GM12878 (cell line): ENCODE measurements around the gene CSMD2. TPM values are rescaled to one million over a fixed set of nuclear protein-coding genes. Genes with fewer than 3 reads are reported as not detected.

ENCODE experiments used
- ATAC-seq: fragments of 200-7000 bp; cut with Tn5 transposase; 3 replicates; pipeline ENCODE4 v1.9.1; 2020; ENCODE audit warnings: mild to moderate bottlenecking, moderate library complexity
- BruUV-seq: library from RNA; stranded (reverse); fragments of 400-500 nt; replicated peaks from 2 replicates; lab custom pipeline; 2021; lab: Mats Ljungman, UMichigan
- CTCF ChIA-PET: fragments of 300-600 bp; sonication (Branson Sonifier 250); formaldehyde crosslinking; extraction: SDS; loops from one replicate; lab custom pipeline; 2021; ENCODE audit warnings: inconsistent platforms; lab: Yijun Ruan, JAX
- POLR2A ChIA-PET: fragments of 350-600 bp; formaldehyde crosslinking; extraction: SDS; loops from one replicate; lab custom pipeline; 2021; ENCODE audit warnings: inconsistent platforms; lab: Charles Lee
- RAD21 ChIA-PET: fragments of 300-600 bp; sonication (Branson Sonifier 250); formaldehyde crosslinking; loops from one replicate; lab custom pipeline; 2023; ENCODE audit warnings: antibody characterized with exemption; ENCODE audit not compliant: unreplicated experiment; lab: Charles Lee
- SMC1A ChIA-PET: fragments of 300-600 bp; sonication (Branson Sonifier 250); formaldehyde crosslinking; loops from one replicate; lab custom pipeline; 2023; ENCODE audit not compliant: unreplicated experiment, uncharacterized antibody; lab: Charles Lee
- DNase-seq: peaks from one replicate; pipeline ENCODE4 v3.0.0-alpha.2; 2011; ENCODE audit warnings: low read depth, low spot score
- FAIRE-seq: peaks from 3 replicates; lab custom pipeline; 2011; peaks lifted over from hg19 to GRCh38; lab: Jason Lieb, UNC
- H2AFZ ChIP-seq: 2 replicates; pipeline ENCODE4 v1.6.0; 2011; ENCODE audit warnings: low read depth, low read length, control low read depth; ENCODE audit not compliant: control insufficient read depth
- H3K27ac ChIP-seq: 2 replicates; pipeline ENCODE4 v1.5.1; 2011; ENCODE audit warnings: control low read depth; ENCODE audit not compliant: control insufficient read depth, insufficient read depth
- H3K27me3 ChIP-seq, 2 experiments: replicated peaks in 1 of 2; 2 replicates each; pipeline versions ENCODE4 v1.6.0 to v1.6.1; 2011; ENCODE audit warnings: low read length in 1 of 2; ENCODE audit not compliant: control insufficient read depth in 2 of 2, insufficient read depth in 2 of 2
- H3K36me3 ChIP-seq, 2 experiments: 2 replicates each; pipeline ENCODE4 v1.5.1; 2011; ENCODE audit warnings: low read length in 1 of 2; ENCODE audit not compliant: control insufficient read depth in 2 of 2, insufficient read depth in 2 of 2
- H3K4me1 ChIP-seq: 2 replicates; pipeline ENCODE4 v1.6.1; 2011; ENCODE audit warnings: mild to moderate bottlenecking, low read length, moderate library complexity, mixed read lengths; ENCODE audit not compliant: control insufficient read depth, insufficient read depth
- H3K4me2 ChIP-seq: 2 replicates; pipeline ENCODE4 v1.6.0; 2011; ENCODE audit warnings: control low read depth; ENCODE audit not compliant: control insufficient read depth, insufficient read depth
- H3K4me3 ChIP-seq: fragments of 200-600 bp; sonication (generic); 2 replicates; pipeline ENCODE4 v1.5.1; 2016
- H3K79me2 ChIP-seq: 2 replicates; pipeline ENCODE4 v1.6.0; 2011; ENCODE audit warnings: low read length; ENCODE audit not compliant: control insufficient read depth, insufficient read depth
- H3K9ac ChIP-seq: 2 replicates; pipeline ENCODE4 v1.8.0; 2011; ENCODE audit warnings: low read length, control low read depth, mixed read lengths; ENCODE audit not compliant: control insufficient read depth, insufficient read depth
- H3K9me3 ChIP-seq: replicated peaks from 3 replicates; pipeline ENCODE4 v1.5.1; 2011; ENCODE audit warnings: mild to moderate bottlenecking, low read length; ENCODE audit not compliant: control insufficient read depth, insufficient read depth
- H4K20me1 ChIP-seq: 2 replicates; pipeline ENCODE4 v1.6.0; 2011; ENCODE audit not compliant: control insufficient read depth, insufficient read depth
- KAT2A ChIP-seq: conservative IDR thresholded peaks from 2 replicates; pipeline ENCODE4 v1.6.1; 2011; ENCODE audit warnings: low read depth, low read length; ENCODE audit not compliant: control insufficient read depth
- MEF2A ChIP-seq: IDR thresholded peaks from 2 replicates; pipeline ENCODE4 v1.6.1; 2011; ENCODE audit warnings: low read depth, mild to moderate bottlenecking, low read length, moderate library complexity; ENCODE audit not compliant: insufficient read depth
- NBN ChIP-seq: fragments of 450-650 bp; IDR thresholded peaks from 2 replicates; pipeline ENCODE4 v1.6.1; 2016
- SMAD5 ChIP-seq: IDR thresholded peaks from 2 replicates; pipeline ENCODE4 v1.6.1; 2016; ENCODE audit warnings: antibody characterized with exemption, low read depth
- SMARCA5 ChIP-seq: fragments of 450-650 bp; IDR thresholded peaks from 2 replicates; pipeline ENCODE4 v1.6.1; 2017; ENCODE audit warnings: mild to moderate bottlenecking
- TCF7 ChIP-seq: IDR thresholded peaks from 2 replicates; pipeline ENCODE4 v1.6.1; 2014; ENCODE audit warnings: antibody characterized with exemption, borderline replicate concordance
- ZBTB4 ChIP-seq: fragments of 450-650 bp; formaldehyde crosslinking; IDR thresholded peaks from 2 replicates; pipeline ENCODE4 v1.4.0; 2022; ENCODE audit warnings: mild to moderate bottlenecking, moderate library complexity
- ZNF217 ChIP-seq: fragments of 450-650 bp; IDR thresholded peaks from 2 replicates; pipeline ENCODE4 v1.6.1; 2017; ENCODE audit warnings: antibody characterized with exemption, mild to moderate bottlenecking
- ZNF24 ChIP-seq: fragments of 450-650 bp; IDR thresholded peaks from 2 replicates; pipeline ENCODE4 v1.6.1; 2017; ENCODE audit warnings: antibody characterized with exemption, mild to moderate bottlenecking
- WGBS: methylation state at CpG from one replicate; pipeline ENCODE4 v1.1.6; 2016; ENCODE audit warnings: low lambda C conversion rate; ENCODE audit not compliant: insufficient replicate concordance, insufficient coverage; ENCODE audit errors: missing lambda C conversion rate; 5-methylcytosine and 5-hydroxymethylcytosine counted together
- in situ Hi-C: fragments of 300-500 bp; cut with MboI; formaldehyde crosslinking; loops from 9 replicates; pipeline ENCODE4 v1.14.3; 2018; ENCODE audit warnings: mixed read lengths
- intact Hi-C: fragments of 100-400 bp; cut with micrococcal nuclease; formaldehyde crosslinking; loops from one replicate; pipeline ENCODE4 v1.14.2; 2022; ENCODE audit not compliant: unreplicated experiment
- polyA plus RNA-seq, 11 experiments: library from polyadenylated mRNA; depleted of rRNA in 4 of 11; unstranded in 6 of 11; stranded (reverse) in 5 of 11; fragments of >200 nt; fragmentation: Nextera tagmentation in 4 of 11; fragmentation: Illumina TruSeq in 1 of 11; extraction: Ambion mirVana in 4 of 11; extraction: Trizol in 1 of 11; gene quantifications; 1 replicate in 1 of 11; 2 replicates in 10 of 11; pipeline versions ENCODE4 v1.2.1 to v1.2.3, GENCODE V29; 2011 to 2016; ENCODE audit warnings: inconsistent platforms in 2 of 11, missing spikeins in 2 of 11, low read depth in 1 of 11
- total RNA-seq, 4 experiments: library from RNA; depleted of rRNA in 3 of 4; stranded (reverse); fragments of >200 nt in 3 of 4; fragmentation: Illumina TruSeq in 1 of 4; extraction: Trizol in 1 of 4; gene quantifications; 2 replicates each; pipeline versions ENCODE4 v1.2.1 to v1.2.3, GENCODE V29; 2013 to 2021
- TF ChIP-seq, protein P1 (sequence below): IDR thresholded peaks from 2 replicates; pipeline ENCODE4 v1.6.1; 2012; ENCODE audit warnings: low read length, inconsistent platforms
- TF ChIP-seq, protein P2 (sequence below): IDR thresholded peaks from 2 replicates; pipeline ENCODE4 v1.6.1; 2012; ENCODE audit warnings: low read depth, low read length, improper control_type of control experiment
- TF ChIP-seq, protein P3 (sequence below): fragments of 450-650 bp; IDR thresholded peaks from 2 replicates; pipeline ENCODE4 v1.6.1; 2016; ENCODE audit warnings: mild to moderate bottlenecking
- TF ChIP-seq, protein P4 (sequence below): fragments of 450-650 bp; formaldehyde crosslinking; IDR thresholded peaks from 2 replicates; pipeline ENCODE4 v1.4.0; 2020; ENCODE audit warnings: mild to moderate bottlenecking, moderate library complexity

Gene CSMD2
- total and polyA plus RNA-seq, 10 of the 15 experiments (the other 5 are each of a cell fraction or from before 2014, with no cell fraction given) = under 0.01 TPM; not detected in 9

DNA sequence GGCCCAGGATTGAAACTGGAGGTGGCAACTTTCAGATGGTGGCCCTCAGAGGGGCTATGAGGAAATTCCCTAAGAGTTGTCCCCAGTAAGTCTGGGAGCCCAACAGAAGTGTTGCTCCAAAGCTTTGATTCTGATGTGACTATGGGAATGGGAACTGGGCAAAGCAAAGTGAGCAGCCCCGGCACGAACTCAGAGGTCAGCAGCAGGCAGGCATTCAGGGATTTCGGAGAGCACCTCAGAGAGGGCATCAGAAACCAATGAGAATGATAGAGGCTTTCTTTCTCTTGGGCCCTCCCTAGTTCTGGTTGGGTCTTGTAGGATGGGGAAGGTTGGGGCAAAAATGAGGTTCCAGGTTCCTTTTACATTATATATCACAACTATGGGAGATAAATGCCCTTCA lies 422.4 kb downstream of the CSMD2 start:
- in situ Hi-C loops = no loop called here
- ChIA-PET RAD21 (no interaction called here), CTCF (no interaction called here), POLR2A (no interaction called here), SMC1A (no interaction called here)
- no peak overlapping the region for H3K4me3 ChIP-seq
- H3K9me3 ChIP-seq = no peaks in the 10 kb centered on the region
- no peaks in the 10 kb centered on the region for H3K36me3 ChIP-seq
- no peaks in the 10 kb centered on the region for H4K20me1 ChIP-seq
- FAIRE-seq = no peak
- no peak for ATAC-seq
- intact Hi-C loops = no loop called here
- DNase-seq = no peak
- H3K4me1 ChIP-seq = no peaks in the 10 kb centered on the region
- no peak overlapping the region for H2AFZ ChIP-seq
- H3K9ac ChIP-seq = no peak overlapping the region
- H3K27me3 ChIP-seq = no peaks in the 10 kb centered on the region; a peak in 1 of 4 replicates
- H3K79me2 ChIP-seq = no peaks in the 10 kb centered on the region
- H3K27ac ChIP-seq = no peak overlapping the region
- no TSS peak for BruUV-seq
- H3K4me2 ChIP-seq = no peak overlapping the region
- 20% methylated on average over 3 of the region's 3 CpGs for WGBS
- TF ChIP-seq SMARCA5 (no peak), ZNF24 (no peak), ZNF217 (no peak), MEF2A (no peak), KAT2A (no peak), ZBTB4 (CRISPR knock-in tag) (no peak), TCF7 (no peak), SMAD5 (no peak), NBN (no peak)
- TF ChIP-seq, protein P1, sequence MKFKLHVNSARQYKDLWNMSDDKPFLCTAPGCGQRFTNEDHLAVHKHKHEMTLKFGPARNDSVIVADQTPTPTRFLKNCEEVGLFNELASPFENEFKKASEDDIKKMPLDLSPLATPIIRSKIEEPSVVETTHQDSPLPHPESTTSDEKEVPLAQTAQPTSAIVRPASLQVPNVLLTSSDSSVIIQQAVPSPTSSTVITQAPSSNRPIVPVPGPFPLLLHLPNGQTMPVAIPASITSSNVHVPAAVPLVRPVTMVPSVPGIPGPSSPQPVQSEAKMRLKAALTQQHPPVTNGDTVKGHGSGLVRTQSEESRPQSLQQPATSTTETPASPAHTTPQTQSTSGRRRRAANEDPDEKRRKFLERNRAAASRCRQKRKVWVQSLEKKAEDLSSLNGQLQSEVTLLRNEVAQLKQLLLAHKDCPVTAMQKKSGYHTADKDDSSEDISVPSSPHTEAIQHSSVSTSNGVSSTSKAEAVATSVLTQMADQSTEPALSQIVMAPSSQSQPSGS = no peak
- TF ChIP-seq, protein P2, sequence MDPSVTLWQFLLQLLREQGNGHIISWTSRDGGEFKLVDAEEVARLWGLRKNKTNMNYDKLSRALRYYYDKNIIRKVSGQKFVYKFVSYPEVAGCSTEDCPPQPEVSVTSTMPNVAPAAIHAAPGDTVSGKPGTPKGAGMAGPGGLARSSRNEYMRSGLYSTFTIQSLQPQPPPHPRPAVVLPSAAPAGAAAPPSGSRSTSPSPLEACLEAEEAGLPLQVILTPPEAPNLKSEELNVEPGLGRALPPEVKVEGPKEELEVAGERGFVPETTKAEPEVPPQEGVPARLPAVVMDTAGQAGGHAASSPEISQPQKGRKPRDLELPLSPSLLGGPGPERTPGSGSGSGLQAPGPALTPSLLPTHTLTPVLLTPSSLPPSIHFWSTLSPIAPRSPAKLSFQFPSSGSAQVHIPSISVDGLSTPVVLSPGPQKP = no peak
- TF ChIP-seq, protein P3, sequence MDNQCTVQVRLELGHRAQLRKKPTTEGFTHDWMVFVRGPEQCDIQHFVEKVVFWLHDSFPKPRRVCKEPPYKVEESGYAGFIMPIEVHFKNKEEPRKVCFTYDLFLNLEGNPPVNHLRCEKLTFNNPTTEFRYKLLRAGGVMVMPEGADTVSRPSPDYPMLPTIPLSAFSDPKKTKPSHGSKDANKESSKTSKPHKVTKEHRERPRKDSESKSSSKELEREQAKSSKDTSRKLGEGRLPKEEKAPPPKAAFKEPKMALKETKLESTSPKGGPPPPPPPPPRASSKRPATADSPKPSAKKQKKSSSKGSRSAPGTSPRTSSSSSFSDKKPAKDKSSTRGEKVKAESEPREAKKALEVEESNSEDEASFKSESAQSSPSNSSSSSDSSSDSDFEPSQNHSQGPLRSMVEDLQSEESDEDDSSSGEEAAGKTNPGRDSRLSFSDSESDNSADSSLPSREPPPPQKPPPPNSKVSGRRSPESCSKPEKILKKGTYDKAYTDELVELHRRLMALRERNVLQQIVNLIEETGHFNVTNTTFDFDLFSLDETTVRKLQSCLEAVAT = no peak
- TF ChIP-seq, protein P4, sequence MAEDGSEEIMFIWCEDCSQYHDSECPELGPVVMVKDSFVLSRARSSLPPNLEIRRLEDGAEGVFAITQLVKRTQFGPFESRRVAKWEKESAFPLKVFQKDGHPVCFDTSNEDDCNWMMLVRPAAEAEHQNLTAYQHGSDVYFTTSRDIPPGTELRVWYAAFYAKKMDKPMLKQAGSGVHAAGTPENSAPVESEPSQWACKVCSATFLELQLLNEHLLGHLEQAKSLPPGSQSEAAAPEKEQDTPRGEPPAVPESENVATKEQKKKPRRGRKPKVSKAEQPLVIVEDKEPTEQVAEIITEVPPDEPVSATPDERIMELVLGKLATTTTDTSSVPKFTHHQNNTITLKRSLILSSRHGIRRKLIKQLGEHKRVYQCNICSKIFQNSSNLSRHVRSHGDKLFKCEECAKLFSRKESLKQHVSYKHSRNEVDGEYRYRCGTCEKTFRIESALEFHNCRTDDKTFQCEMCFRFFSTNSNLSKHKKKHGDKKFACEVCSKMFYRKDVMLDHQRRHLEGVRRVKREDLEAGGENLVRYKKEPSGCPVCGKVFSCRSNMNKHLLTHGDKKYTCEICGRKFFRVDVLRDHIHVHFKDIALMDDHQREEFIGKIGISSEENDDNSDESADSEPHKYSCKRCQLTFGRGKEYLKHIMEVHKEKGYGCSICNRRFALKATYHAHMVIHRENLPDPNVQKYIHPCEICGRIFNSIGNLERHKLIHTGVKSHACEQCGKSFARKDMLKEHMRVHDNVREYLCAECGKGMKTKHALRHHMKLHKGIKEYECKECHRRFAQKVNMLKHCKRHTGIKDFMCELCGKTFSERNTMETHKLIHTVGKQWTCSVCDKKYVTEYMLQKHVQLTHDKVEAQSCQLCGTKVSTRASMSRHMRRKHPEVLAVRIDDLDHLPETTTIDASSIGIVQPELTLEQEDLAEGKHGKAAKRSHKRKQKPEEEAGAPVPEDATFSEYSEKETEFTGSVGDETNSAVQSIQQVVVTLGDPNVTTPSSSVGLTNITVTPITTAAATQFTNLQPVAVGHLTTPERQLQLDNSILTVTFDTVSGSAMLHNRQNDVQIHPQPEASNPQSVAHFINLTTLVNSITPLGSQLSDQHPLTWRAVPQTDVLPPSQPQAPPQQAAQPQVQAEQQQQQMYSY = no peak
